Endometrial microvascular endothelial cells (primary cell): ENCODE measurements around the gene STK11. TPM values are rescaled to one million over a fixed set of nuclear protein-coding genes. Genes with fewer than 3 reads are reported as not detected.
"Not testable (repeated sequence)": the region's sequence is repeated elsewhere in the genome, so short reads cannot be mapped to it uniquely, and the experiment has no call there.

Experiments
- in situ Hi-C: cut with HindIII; loops from 2 replicates; pipeline ENCODE4 v1.10.0; 2017; ENCODE audit warnings: low sequenced_read_pairs, low pct_unique_long_range_greater_than_20kb; ENCODE audit errors: inconsistent ontology term
- total RNA-seq: library from RNA; depleted of rRNA; stranded (reverse); fragments of >200 nt; gene quantifications from one replicate; pipeline ENCODE4 v1.2.3, GENCODE V29; 2015; ENCODE audit errors: inconsistent ontology term

Gene STK11
- total RNA-seq, 1 donor from 2014 or later = 67.1 TPM

DNA sequence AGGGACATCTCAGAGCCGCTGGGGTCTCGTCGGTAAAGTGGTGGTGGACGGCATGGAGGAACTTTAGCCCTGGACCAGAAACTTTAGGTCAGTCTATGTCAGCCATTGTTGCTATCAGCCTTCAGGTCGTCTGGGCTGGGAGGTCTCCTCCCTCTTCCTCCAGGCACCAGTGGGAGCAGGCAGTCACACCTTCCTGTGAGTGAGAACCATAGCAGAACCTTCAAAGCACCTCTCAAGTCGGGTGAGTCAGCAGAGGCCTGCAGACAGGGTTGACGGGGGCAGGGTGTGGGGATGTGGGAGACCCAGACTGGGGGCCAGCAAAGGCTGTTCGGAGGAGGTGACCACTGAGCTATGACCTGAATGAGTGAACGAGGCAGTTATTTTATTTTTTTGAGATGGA, 16.2 kb upstream of the STK11 start:
- in situ Hi-C loops = no loop called here

DNA sequence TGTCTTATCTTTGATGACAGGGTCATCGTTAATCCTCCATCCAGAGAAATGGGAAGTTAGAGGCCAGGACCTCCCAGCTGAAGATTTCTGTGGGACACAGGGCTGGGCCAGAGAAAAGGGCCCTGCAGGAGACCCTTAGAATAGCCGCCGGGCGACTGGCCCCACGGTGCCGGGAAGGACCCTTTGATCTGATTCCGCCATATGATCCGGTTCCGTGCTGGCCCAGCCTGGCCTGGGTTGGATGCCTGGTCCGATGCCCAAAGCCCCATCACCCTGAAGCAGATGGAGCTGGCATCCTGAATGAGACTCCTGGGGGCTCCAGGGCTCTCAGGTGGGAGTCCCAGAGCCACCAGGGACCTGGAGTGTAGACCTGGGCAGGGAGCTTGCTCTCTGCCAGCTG, 6.0 kb upstream of the STK11 start:
- in situ Hi-C loops = no loop called here

DNA sequence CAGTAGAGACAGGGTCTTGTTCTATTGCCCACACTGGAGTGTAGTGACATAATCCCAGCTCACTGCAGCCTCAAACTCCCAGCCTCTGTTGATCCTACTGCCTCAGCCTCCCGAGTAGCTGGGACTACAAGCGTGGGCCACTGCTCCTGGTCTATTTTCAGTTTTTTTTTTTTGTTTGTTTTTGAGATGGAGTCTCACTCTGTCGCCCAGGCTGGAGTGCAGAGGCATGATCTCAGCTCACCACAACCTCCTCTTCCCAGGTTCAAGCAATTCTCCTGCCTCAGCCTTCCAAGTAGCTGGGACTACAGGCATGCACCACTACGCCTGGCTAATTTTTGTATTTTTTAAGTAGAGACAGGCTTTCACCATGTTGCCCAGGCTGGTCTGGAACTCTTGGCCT, 5.0 kb upstream of the STK11 start:
- in situ Hi-C loops = not testable (repeated sequence)

DNA sequence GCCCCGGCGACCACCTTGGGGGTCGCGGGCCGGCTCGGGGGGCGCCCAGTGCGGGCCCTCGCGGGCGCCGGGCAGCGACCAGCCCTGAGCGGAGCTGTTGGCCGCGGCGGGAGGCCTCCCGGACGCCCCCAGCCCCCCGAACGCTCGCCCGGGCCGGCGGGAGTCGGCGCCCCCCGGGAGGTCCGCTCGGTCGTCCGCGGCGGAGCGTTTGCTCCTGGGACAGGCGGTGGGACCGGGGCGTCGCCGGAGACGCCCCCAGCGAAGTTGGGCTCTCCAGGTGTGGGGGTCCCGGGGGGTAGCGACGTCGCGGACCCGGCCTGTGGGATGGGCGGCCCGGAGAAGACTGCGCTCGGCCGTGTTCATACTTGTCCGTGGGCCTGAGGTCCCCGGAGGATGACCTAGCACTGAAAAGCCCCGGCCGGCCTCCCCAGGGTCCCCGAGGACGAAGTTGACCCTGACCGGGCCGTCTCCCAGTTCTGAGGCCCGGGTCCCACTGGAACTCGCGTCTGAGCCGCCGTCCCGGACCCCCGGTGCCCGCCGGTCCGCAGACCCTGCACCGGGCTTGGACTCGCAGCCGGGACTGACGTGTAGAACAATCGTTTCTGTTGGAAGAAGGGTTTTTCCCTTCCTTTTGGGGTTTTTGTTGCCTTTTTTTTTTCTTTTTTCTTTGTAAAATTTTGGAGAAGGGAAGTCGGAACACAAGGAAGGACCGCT, 729 bp downstream of the STK11 start:
- in situ Hi-C loops = no loop called here

DNA sequence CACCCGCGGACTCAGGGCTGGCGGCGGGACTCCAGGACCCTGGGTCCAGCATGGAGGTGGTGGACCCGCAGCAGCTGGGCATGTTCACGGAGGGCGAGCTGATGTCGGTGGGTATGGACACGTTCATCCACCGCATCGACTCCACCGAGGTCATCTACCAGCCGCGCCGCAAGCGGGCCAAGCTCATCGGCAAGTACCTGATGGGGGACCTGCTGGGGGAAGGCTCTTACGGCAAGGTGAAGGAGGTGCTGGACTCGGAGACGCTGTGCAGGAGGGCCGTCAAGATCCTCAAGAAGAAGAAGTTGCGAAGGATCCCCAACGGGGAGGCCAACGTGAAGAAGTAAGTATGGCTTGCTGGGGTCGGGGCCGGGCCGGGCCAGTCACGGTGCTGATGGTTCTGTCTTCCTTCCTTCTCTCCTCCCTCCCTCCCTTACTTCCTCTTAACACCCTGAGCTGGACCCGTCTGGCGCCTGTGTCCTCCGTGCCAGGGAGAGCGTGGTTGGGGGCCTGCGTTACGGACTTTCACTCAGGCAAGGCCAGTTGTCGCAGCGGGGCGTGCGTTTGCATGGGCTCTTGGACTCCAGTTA, 1.4 kb downstream of the STK11 start:
- in situ Hi-C loops = no loop called here

DNA sequence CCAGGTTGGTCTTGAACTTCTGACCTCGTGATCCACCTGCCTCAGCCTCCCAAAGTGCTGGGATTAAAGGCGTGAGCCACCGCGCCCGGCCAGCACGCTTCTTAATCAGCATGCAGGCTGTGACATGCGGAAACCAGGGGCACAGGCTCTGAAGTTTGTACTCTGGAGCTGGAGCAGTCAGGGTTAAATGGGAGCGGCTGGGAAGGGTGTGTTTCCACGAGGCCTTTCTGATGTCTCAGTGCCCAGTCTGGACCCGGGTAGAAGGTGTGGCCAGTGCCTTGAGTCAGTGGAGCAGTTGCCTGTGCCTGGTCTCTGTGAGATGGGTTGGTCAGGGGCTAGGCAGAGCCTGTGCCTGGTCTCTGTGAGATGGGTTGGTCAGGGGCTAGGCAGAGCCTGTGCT, 3.3 kb downstream of the STK11 start:
- in situ Hi-C loops = not testable (repeated sequence)

DNA sequence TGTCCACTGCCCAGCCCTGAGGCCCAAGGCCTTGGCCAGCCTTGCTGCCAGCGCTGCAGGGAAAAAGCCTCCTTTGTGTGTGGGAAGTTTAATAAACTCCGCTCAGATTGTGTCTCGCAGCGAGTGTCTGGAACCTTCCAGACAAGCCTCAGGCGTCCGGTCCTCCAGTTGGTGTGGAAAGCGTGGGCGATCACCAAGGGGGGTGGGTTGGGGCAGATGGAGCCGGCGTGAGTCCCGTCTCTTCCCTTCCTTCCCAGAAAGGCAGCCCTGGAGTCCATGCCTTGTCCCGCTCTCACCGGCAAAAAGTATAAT, 4.6 kb downstream of the STK11 start:
- in situ Hi-C loops = no loop called here

DNA sequence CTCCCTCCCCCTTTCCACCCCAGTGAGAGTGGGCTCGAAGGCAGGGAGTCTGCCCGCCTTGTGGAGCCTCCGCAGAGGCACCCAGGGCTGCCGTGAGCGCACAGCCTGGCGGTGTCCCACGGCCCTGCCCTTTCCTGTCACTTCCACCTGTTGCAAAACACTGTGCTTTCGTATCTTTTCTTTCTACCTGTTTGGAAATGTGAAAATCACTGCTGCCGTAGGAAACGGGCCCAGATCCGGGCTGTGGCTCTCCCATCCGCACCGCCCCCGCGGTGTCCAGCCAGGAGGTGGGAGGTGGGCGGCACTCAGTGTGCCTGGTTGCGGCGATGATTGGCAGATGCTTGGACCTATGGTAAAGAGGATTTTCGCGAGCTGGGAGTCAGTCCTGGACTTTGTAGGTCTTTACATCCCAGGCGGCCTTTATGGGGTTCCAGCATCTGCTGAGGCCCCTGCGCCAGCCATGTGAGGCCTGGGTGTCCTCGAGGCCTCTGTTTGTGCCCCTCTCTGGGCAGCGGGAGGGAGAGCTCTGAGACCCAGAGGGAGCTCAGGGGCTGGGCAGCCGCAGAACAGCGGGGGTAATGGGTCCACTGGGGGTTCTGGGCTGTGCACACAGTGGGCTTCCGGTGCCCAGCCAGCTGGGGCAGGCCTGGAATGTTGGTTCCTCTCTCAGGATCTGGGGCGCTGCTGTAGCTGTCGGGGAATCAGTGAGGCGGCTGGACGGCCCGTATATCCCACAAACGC, 6.1 kb downstream of the STK11 start:
- in situ Hi-C loops = no loop called here

DNA sequence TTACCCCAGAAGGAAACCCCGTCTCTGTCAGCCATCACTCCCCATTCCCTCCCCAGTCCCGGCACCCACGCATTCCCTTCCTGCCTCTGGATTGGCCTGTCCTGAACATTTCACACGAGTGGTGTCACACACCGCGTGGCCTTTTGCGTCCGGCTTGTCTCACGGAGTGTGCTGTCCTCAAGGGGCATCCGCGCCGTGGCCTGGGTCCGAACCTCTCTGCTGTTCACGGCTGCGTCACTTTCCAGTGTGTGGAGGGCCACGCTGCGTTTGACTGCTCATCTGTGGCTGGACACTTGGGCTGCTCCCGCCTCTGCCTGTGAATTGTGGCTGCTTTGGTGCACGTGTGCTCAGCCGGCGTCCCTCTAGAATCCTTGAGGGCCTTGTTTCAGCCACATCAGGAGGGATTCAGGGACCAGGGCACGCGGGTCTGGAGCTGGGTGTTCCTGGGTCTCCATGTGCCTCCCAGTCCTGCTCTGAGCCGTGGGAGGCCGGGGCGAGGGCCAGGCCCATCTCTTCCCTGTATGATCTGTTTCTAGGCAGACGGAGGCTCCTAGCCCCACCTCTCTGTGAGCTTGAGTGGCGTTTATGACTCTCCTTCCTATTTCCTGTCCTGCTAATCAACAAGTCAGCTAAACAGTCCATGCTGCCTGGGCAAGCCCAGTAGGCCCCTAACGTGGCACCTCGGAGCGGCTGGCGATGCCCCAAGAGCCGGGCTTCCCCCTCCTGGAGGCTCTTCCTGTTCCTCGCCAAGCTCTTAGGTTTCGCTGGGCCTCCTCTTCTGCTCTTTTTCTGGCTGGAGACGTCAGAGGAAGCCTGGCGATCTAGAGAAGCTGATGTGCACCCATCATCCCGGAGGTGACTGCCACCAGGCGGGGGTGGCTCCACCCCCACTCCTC, 8.1 kb downstream of the STK11 start:
- in situ Hi-C loops = no loop called here

DNA sequence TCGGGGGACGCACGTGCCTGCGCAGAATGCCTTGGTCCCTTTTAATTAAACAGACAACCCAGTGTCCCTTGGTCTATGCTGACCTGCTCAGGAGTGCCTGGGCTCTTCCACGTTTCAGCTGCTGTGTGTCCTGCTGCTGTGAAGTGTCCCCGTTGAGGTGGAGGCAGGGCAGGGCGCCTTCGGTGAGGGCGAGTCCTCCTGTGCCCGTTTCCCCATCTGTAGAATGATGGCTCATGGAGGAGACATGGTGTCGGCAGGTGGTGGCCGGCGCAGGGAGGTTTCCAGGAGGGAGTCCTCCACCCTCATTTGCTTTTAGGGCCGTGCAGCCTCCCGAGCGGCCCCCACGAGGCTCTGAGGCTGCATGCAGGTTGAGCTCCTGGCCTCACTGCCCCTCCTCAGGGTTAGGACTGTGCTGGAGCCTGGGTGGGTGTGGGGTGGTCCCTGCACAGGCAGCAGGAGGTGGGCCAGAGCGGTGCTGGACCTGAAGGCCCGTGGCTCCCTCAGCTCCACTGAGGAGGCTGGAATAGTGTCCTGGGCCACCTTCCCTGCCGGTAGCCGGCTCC, 8.8 kb downstream of the STK11 start:
- in situ Hi-C loops = no loop called here

DNA sequence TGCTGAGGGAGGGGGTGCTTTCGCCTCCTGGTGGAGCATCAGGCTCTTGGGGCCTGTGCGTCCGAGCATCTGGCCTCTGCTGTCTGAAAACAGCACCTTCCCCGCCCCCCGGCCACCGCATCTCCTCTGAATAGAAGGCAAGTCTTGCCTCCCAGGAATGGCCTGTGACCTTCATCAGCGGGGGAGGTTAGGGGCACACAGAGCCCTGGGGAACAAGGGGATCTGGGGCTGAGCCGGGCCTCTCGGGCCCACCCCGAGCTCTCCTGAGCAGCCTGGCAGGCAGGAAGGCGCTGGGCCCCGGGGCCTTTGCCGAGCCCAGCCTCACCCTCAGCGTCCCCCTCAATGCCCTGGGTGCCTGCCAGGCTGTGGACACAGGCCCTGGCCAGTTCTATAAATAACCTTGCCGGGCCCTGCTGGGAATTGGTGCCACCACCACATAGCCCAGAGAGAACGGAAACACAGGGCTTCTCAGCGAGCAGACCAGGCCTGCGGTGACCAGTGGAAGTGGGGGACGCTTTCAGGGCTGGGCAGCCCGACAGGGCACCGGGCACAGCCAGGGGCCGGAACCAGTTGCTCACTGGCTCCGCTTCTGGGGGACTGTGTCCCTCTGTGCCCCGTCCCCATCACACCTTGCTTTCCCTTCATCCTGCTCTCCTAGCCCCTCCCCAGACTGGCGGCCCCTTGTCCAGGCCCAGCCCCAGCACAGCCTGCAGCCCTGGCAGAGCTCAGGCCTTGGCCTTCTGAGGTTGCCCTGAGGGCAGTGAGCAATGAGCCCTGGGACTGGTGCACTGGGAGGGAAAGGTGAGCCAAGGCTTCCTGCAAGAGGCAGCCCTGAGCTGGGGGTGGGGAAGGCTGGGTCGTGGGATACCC, 9.5 kb downstream of the STK11 start:
- in situ Hi-C loops = no loop called here

DNA sequence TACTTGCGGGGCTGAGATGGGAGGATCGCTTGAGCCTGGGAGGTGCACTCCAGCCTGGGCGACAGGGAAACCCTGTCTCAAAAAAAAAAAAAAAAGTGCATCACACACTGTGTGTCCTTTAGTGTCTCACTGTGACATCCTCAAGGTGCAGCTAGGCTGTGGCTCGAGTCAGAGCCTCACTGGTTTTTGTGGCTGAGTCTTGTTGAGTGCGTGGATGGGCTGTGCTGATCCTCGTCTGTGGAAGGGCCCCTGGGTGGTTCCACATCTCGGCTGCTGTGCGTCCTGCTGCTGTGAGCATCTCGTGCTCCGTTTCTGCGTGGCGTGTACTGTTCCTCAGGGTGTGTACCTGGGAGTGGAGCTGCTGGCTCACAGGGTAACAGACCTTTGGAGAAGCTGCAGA, 11.2 kb downstream of the STK11 start:
- in situ Hi-C loops = no loop called here

DNA sequence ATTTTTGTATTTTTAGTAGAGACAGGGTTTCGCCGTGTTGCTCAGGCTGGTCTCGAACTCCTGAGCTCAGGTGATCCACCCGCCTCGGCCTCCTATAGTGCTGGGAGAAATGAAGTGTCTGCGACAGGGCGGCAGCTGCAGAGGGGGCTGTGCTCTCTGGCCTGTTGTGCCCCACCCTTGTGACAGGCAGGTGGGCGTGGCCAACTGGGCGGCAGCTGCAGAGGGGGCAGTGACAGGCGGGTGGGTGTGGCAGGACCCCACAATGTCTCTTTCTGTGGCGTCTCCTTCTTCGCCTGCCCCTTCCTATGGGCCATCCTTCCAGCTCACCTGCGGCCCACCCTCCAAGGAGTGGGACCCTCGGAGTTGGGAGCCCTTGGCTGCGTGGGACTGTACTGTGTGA, 11.8 kb downstream of the STK11 start:
- in situ Hi-C loops = no loop called here

DNA sequence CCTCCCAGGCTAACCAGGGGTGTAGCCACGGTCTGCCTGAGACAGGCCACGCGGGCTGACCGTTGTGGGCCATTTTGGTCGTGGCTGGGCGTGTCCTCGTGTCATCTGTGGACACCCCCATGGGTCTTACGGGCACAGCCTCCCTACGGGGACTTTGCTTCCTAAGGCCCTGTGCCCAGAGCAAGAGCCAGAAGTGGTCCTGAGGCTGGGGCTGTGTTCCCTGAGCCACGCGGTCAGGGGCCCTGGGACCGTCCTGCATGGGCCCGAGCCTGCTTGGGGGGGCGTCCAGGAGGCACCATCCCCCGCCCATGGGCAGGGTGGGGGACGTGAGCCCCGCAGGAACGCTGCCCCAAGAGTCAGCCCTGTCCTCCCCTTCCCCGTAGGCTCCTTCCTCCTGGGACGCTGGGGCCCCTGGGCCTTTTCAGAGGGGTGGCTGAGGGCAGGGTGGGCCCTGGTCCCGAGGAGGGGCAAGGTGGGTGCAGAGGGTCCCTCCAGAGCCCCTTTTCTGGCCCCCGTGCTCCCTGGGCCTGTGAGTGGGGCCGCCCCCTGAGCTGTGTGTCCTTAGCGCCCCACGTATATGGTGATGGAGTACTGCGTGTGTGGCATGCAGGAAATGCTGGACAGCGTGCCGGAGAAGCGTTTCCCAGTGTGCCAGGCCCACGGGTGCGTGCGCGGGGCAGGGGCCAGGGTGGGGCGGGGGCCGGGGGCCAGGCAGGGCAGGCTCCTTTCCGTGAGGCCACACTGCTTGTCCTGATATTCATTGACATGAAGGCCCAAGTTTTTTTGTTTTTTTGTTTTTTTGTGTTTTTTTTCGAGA, 13.4 kb downstream of the STK11 start:
- in situ Hi-C loops = no loop called here

DNA sequence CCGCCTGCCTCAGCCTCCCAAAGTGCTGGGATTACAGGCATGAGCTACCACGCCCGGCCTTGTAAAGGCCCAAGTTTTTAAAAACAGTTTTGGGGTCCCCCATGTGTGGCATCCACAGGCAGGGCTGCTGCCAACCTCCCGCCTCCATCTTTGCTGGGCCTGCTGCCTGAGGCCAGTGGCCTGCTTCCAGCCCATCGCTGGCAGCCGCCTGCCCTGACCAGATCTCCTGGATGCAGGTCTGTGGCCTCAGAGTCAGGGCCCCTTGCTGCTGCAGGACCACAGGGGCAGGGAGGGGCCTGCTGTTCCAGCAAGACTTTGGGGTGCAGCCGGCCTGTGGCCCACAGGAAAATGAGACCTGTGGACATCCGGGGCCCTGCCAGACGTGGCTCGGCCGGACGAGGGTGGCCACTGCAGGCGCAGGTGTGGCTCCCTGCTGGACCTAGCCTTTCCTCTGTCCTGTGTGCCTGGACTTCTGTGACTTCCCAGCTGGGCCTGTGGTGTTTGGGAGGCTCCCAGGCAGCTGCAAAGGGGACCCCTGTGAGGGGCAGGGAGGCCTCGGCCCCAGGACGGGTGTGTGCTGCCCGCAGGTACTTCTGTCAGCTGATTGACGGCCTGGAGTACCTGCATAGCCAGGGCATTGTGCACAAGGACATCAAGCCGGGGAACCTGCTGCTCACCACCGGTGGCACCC, 14.4 kb downstream of the STK11 start:
- in situ Hi-C loops = no loop called here

DNA sequence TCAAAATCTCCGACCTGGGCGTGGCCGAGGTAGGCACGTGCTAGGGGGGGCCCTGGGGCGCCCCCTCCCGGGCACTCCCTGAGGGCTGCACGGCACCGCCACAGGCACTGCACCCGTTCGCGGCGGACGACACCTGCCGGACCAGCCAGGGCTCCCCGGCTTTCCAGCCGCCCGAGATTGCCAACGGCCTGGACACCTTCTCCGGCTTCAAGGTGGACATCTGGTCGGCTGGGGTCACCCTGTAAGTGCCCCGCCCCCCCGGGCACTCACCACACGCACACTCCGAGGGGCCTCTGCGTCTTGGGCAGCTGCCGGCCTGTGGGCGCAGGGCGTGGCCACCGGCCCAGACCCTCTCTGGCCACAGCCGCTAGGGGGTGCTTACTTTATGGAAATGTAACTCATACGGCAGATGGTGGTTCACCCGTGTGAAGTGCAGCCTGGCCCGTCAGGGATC, 14.9 kb downstream of the STK11 start:
- in situ Hi-C loops = no loop called here
